HepG2 (cell line): ENCODE data around the gene TMC8. TPM values are rescaled to one million over a fixed set of nuclear protein-coding genes. Genes with fewer than 3 reads are reported as not detected.

Experiments
- ARID5B ChIP-seq: IDR thresholded peaks from 2 replicates; pipeline ENCODE4 v1.4.0; 2020; ENCODE audit warnings: mild to moderate bottlenecking, missing genetic modification reagents
- ARNTL ChIP-seq: sonication (generic); formaldehyde crosslinking; IDR thresholded peaks from 2 replicates; pipeline ENCODE4 v1.4.0; 2020; ENCODE audit warnings: mild to moderate bottlenecking, missing genetic modification reagents
- DDIT3 ChIP-seq: sonication (generic); formaldehyde crosslinking; IDR thresholded peaks from 2 replicates; pipeline ENCODE4 v1.4.0; 2020; ENCODE audit warnings: mild to moderate bottlenecking, missing genetic modification reagents
- FOXK1 ChIP-seq: sonication (generic); formaldehyde crosslinking; IDR thresholded peaks from 2 replicates; pipeline ENCODE4 v1.4.0; 2020; ENCODE audit warnings: low read depth, missing genetic modification reagents, borderline replicate concordance
- KLF11 ChIP-seq: IDR thresholded peaks from 2 replicates; pipeline ENCODE4 v1.6.1; 2016; ENCODE audit warnings: missing compliant biosample characterization
- NCOA5 ChIP-seq: sonication (generic); formaldehyde crosslinking; IDR thresholded peaks from 2 replicates; pipeline ENCODE4 v1.4.0; 2020; ENCODE audit warnings: missing genetic modification reagents
- NR2F6 ChIP-seq, 2 experiments: IDR thresholded peaks; 2 replicates each; pipeline ENCODE4 v1.6.1; 2016; ENCODE audit warnings: antibody characterized with exemption in 1 of 2, mild to moderate bottlenecking in 1 of 2
- PHF20 ChIP-seq: sonication (generic); formaldehyde crosslinking; IDR thresholded peaks from 2 replicates; pipeline ENCODE4 v1.5.0; 2020; ENCODE audit warnings: mild to moderate bottlenecking, missing genetic modification reagents
- RFX1 ChIP-seq: fragments of 450-650 bp; IDR thresholded peaks from 2 replicates; pipeline ENCODE4 v1.6.1; 2017
- RFXAP ChIP-seq: sonication (generic); formaldehyde crosslinking; IDR thresholded peaks from 2 replicates; pipeline ENCODE4 v1.4.0; 2020; ENCODE audit warnings: missing genetic modification reagents, borderline replicate concordance
- WIZ ChIP-seq: sonication (generic); formaldehyde crosslinking; IDR thresholded peaks from 2 replicates; pipeline ENCODE4 v1.5.1; 2020; ENCODE audit warnings: mild to moderate bottlenecking, missing genetic modification reagents
- ZBTB38 ChIP-seq: sonication (generic); formaldehyde crosslinking; IDR thresholded peaks from 2 replicates; pipeline ENCODE4 v1.5.1; 2020; ENCODE audit warnings: mild to moderate bottlenecking, missing genetic modification reagents
- ZMYM2 ChIP-seq: sonication (generic); formaldehyde crosslinking; IDR thresholded peaks from 2 replicates; pipeline ENCODE4 v1.8.0; 2022; ENCODE audit warnings: mild to moderate bottlenecking, missing genetic modification reagents
- ZNF530 ChIP-seq: sonication (generic); formaldehyde crosslinking; IDR thresholded peaks from 2 replicates; pipeline ENCODE4 v1.5.0; 2020; ENCODE audit warnings: low read depth, mild to moderate bottlenecking, missing genetic modification reagents
- ZNF773 ChIP-seq: sonication (generic); formaldehyde crosslinking; IDR thresholded peaks from 2 replicates; pipeline ENCODE4 v1.4.0; 2020; ENCODE audit warnings: missing genetic modification reagents, borderline replicate concordance
- ZNF790 ChIP-seq: sonication (generic); formaldehyde crosslinking; IDR thresholded peaks from 2 replicates; pipeline ENCODE4 v1.8.0; 2022; ENCODE audit warnings: missing genetic modification reagents, mild to moderate bottlenecking, borderline replicate concordance
- ZNF850 ChIP-seq: sonication (generic); formaldehyde crosslinking; conservative IDR thresholded peaks from 2 replicates; pipeline ENCODE4 v1.9.0; 2021; ENCODE audit warnings: mild to moderate bottlenecking, missing genetic modification reagents
- ZSCAN30 ChIP-seq: sonication (generic); formaldehyde crosslinking; IDR thresholded peaks from 2 replicates; pipeline ENCODE4 v1.5.0; 2020; ENCODE audit warnings: mild to moderate bottlenecking, missing genetic modification reagents
- polyA plus RNA-seq, 8 experiments: library from polyadenylated mRNA; depleted of rRNA in 3 of 8; stranded (reverse) in 7 of 8; unstranded in 1 of 8; fragments of >200 nt; fragmentation: Illumina TruSeq in 4 of 8; extraction: Trizol in 4 of 8; gene quantifications; 2 replicates each; pipeline versions ENCODE4 v1.2.1 to v1.2.3, GENCODE V29; 2011 to 2016; ENCODE audit warnings: low read depth in 4 of 8, missing spikeins in 1 of 8, mixed read lengths in 1 of 8; ENCODE audit not compliant: insufficient read depth in 1 of 8
- total RNA-seq, 5 experiments: library from RNA; depleted of rRNA; stranded (reverse); fragments of >200 nt; fragmentation: Illumina TruSeq; extraction: Trizol; gene quantifications; 2 replicates each; pipeline ENCODE4 v1.2.3, GENCODE V29; 2016; ENCODE audit warnings: low read depth in 1 of 5
- TF ChIP-seq, protein P1 (sequence below): sonication (generic); formaldehyde crosslinking; IDR thresholded peaks from 2 replicates; pipeline ENCODE4 v1.4.0; 2020; ENCODE audit warnings: mild to moderate bottlenecking, missing genetic modification reagents
- TF ChIP-seq, protein P2 (sequence below): sonication (generic); formaldehyde crosslinking; conservative IDR thresholded peaks from 2 replicates; pipeline ENCODE4 v1.8.0; 2022; ENCODE audit warnings: mild to moderate bottlenecking, moderate library complexity, missing genetic modification reagents

TMC8 gene
- total and polyA plus RNA-seq, 2 of the 13 experiments (the other 11 are each of a cell fraction or from before 2014, with no cell fraction given) = 0.53 to 7.8 TPM

- TF ChIP-seq, protein P1, sequence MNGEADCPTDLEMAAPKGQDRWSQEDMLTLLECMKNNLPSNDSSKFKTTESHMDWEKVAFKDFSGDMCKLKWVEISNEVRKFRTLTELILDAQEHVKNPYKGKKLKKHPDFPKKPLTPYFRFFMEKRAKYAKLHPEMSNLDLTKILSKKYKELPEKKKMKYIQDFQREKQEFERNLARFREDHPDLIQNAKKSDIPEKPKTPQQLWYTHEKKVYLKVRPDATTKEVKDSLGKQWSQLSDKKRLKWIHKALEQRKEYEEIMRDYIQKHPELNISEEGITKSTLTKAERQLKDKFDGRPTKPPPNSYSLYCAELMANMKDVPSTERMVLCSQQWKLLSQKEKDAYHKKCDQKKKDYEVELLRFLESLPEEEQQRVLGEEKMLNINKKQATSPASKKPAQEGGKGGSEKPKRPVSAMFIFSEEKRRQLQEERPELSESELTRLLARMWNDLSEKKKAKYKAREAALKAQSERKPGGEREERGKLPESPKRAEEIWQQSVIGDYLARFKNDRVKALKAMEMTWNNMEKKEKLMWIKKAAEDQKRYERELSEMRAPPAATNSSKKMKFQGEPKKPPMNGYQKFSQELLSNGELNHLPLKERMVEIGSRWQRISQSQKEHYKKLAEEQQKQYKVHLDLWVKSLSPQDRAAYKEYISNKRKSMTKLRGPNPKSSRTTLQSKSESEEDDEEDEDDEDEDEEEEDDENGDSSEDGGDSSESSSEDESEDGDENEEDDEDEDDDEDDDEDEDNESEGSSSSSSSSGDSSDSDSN (CRISPR knock-in tag) = peak; percentile 29; the same call in 1 of the 2 replicates
- TF ChIP-seq ZNF773 (CRISPR knock-in tag) (peak; percentile 84; the same call in 1 of the 2 replicates), KLF11 (0 out of 2 replicates have a peak, but pooled peaks have one; percentile 4), RFXAP (no peak), FOXK1 (CRISPR knock-in tag) (0 out of 2 replicates have a peak, but pooled peaks have one; percentile 16), WIZ (CRISPR knock-in tag) (0 out of 2 replicates have a peak, but pooled peaks have one; percentile 12), DDIT3 (CRISPR knock-in tag) (no peak), NR2F6 (IDR thresholded peaks at IDR 0.05) (no peak), NR2F6 (CRISPR knock-in tag; IDR thresholded peaks at IDR 0.05) (peak; percentile 16; the same call in 1 of the 2 replicates), ZNF790 (CRISPR knock-in tag) (no peak), NCOA5 (CRISPR knock-in tag) (no peak), ZMYM2 (CRISPR knock-in tag) (no peak), ZNF850 (CRISPR knock-in tag) (no peak; the same call in 1 of the 2 replicates), ARNTL (CRISPR knock-in tag) (no peak; the same call in 1 of the 2 replicates), PHF20 (CRISPR knock-in tag) (no peak), ZNF530 (no peak), ARID5B (CRISPR knock-in tag) (no peak), ZSCAN30 (CRISPR knock-in tag) (no peak), ZBTB38 (CRISPR knock-in tag) (no peak), RFX1 (no peak)
- TF ChIP-seq, protein P2, sequence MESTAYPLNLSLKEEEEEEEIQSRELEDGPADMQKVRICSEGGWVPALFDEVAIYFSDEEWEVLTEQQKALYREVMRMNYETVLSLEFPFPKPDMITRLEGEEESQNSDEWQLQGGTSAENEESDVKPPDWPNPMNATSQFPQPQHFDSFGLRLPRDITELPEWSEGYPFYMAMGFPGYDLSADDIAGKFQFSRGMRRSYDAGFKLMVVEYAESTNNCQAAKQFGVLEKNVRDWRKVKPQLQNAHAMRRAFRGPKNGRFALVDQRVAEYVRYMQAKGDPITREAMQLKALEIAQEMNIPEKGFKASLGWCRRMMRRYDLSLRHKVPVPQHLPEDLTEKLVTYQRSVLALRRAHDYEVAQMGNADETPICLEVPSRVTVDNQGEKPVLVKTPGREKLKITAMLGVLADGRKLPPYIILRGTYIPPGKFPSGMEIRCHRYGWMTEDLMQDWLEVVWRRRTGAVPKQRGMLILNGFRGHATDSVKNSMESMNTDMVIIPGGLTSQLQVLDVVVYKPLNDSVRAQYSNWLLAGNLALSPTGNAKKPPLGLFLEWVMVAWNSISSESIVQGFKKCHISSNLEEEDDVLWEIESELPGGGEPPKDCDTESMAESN (CRISPR knock-in tag) = no peak; the same call in 1 of the 2 replicates
Observed at GRCh38 chr17:78127888-78128550, 2.6 kb upstream of the TMC8 start (continued).
